VCaP (cell line): ENCODE results near the gene ZC2HC1B.

Experiments
- H3K27ac ChIP-seq: fragments of 450-650 bp; 2 replicates; pipeline ENCODE4 v1.5.1; 2017
- TF ChIP-seq, protein P1 (sequence below): fragments of 450-650 bp; conservative IDR thresholded peaks from 2 replicates; pipeline ENCODE4 v1.5.1; 2017; ENCODE audit warnings: mild to moderate bottlenecking, moderate library complexity

The ZC2HC1B gene

GRCh38 chr6:143885116-143885515 is 20.8 kb downstream of the ZC2HC1B start:
- TF ChIP-seq, protein P1, sequence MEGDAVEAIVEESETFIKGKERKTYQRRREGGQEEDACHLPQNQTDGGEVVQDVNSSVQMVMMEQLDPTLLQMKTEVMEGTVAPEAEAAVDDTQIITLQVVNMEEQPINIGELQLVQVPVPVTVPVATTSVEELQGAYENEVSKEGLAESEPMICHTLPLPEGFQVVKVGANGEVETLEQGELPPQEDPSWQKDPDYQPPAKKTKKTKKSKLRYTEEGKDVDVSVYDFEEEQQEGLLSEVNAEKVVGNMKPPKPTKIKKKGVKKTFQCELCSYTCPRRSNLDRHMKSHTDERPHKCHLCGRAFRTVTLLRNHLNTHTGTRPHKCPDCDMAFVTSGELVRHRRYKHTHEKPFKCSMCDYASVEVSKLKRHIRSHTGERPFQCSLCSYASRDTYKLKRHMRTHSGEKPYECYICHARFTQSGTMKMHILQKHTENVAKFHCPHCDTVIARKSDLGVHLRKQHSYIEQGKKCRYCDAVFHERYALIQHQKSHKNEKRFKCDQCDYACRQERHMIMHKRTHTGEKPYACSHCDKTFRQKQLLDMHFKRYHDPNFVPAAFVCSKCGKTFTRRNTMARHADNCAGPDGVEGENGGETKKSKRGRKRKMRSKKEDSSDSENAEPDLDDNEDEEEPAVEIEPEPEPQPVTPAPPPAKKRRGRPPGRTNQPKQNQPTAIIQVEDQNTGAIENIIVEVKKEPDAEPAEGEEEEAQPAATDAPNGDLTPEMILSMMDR: no peak

GRCh38 chr6:143894655-143895054 is 30.4 kb downstream of the ZC2HC1B start:
- TF ChIP-seq, protein P1: no peak

More at GRCh38 chr6:143885116-143885515, 20.8 kb downstream of the ZC2HC1B start:
- no peak overlapping the region for H3K27ac ChIP-seq

DNA sequence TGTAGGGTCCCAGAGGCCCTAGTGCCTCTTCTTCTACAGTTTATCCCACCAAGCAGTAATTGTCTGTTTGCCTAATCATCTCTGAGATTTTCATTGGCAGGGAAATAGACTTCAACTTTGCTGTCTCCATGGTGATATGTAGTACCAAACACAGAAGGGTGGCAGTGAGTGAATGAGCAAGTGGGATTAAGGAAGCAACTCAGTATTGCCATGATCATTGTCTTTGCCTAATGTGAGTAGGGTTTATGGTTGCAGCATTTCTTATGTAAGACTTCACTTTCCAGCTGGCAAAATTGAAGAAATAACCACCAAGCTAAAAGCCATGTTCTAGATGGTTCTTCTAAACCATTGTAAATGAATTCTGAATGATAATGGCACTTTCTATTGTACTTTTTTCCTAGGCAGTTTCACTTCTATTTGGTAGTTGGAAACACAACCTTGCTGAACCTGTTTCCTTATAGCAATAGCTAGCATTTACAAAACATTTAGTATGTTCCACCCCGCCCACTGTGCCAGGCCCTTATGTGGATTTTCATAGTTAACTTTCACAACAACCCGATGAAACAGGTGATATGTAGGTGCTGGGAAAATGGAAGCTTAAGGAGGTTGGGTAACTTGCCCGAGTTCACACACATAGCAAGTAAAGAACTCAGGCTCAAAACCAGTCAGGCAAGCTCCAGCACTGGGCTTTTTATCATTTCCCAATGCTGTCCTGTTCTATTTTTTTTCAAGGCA is 32.0 kb downstream of the ZC2HC1B start:
- H3K27ac ChIP-seq: peak overlapping the region; percentile 62
- TF ChIP-seq, protein P1: no peak

More at GRCh38 chr6:143894655-143895054, 30.4 kb downstream of the ZC2HC1B start:
- no peak overlapping the region for H3K27ac ChIP-seq

GRCh38 chr6:143900358-143900757 is 36.1 kb downstream of the ZC2HC1B start:
- no peak overlapping the region for H3K27ac ChIP-seq
- TF ChIP-seq, protein P1: no peak

GRCh38 chr6:143901885-143902750 is 37.8 kb downstream of the ZC2HC1B start:
- TF ChIP-seq, protein P1: no peak
- H3K27ac ChIP-seq: no peak overlapping the region

- TF ChIP-seq, protein P1: no peak
- H3K27ac ChIP-seq: no peak overlapping the region
Observed at GRCh38 chr6:143902827-143903226, 38.6 kb downstream of the ZC2HC1B start.

GRCh38 chr6:143911028-143911427 is 46.8 kb downstream of the ZC2HC1B start:
- H3K27ac ChIP-seq: no peak overlapping the region
- TF ChIP-seq, protein P1: no peak
